Vagina (tissue), 2 donors: Measurements from ENCODE around the gene ANGEL1. TPM values are rescaled to one million over a fixed set of nuclear protein-coding genes. Genes with fewer than 3 reads are reported as not detected.

Experiments used
- DNase-seq, 2 donors: peaks; one replicate each; pipeline ENCODE4 v3.0.0-alpha.2; 2017; ENCODE audit errors: extremely low spot score in 2 of 2
- H3K27ac ChIP-seq: fragments of 200-600 bp; sonication (generic); one replicate; pipeline ENCODE4 v1.5.1; 2019
- H3K27me3 ChIP-seq: fragments of 200-600 bp; sonication (generic); one replicate; pipeline ENCODE4 v1.5.1; 2019
- H3K36me3 ChIP-seq, 2 donors: fragments of 200-600 bp; sonication (generic); one replicate each; pipeline ENCODE4 v1.5.1; 2017 to 2019
- H3K4me1 ChIP-seq: fragments of 200-600 bp; sonication (generic); one replicate; pipeline ENCODE4 v1.5.1; 2019
- H3K4me3 ChIP-seq, 2 donors: fragments of 200-600 bp; sonication (generic); 1 replicate in 1 of 2; 2 replicates in 1 of 2; pipeline ENCODE4 v1.5.1; 2016 to 2019
- H3K9me3 ChIP-seq: fragments of 200-600 bp; sonication (generic); one replicate; pipeline ENCODE4 v1.5.1; 2019
- POLR2A ChIP-seq, 2 donors: fragments of 450-650 bp; IDR thresholded peaks; one replicate each; pipeline ENCODE4 v1.6.1; 2017; ENCODE audit warnings: antibody characterized with exemption in 2 of 2, mild to moderate bottlenecking in 2 of 2, moderate library complexity in 2 of 2
- POLR2AphosphoS5 ChIP-seq, 2 donors: sonication (generic); formaldehyde crosslinking; IDR thresholded peaks; one replicate each; pipeline ENCODE4 v1.9.0; 2017; ENCODE audit warnings: antibody characterized with exemption in 2 of 2, mild to moderate bottlenecking in 2 of 2, low read depth in 1 of 2; ENCODE audit not compliant: insufficient read depth in 1 of 2
- intact Hi-C: fragments of 100-400 bp; cut with DNase I; formaldehyde crosslinking; loops from one replicate; pipeline ENCODE4 v1.15.1; 2023
- total RNA-seq: library from RNA; depleted of rRNA; stranded (reverse); fragments of >200 nt; gene quantifications from one replicate; pipeline ENCODE4 v1.2.3, GENCODE V29; 2016
- TF ChIP-seq, protein P1 (sequence below), 3 experiments: fragments of 450-650 bp in 2 of 3; fragments of 200-600 bp in 1 of 3; sonication (generic) in 1 of 3; IDR thresholded peaks; one replicate each; pipeline ENCODE4 v1.5.1; 2017 to 2019; ENCODE audit warnings: antibody characterized with exemption in 3 of 3, mild to moderate bottlenecking in 2 of 3, moderate library complexity in 2 of 3

ANGEL1 gene
- total RNA-seq, 1 donor from 2014 or later = 13.0 TPM

DNA sequence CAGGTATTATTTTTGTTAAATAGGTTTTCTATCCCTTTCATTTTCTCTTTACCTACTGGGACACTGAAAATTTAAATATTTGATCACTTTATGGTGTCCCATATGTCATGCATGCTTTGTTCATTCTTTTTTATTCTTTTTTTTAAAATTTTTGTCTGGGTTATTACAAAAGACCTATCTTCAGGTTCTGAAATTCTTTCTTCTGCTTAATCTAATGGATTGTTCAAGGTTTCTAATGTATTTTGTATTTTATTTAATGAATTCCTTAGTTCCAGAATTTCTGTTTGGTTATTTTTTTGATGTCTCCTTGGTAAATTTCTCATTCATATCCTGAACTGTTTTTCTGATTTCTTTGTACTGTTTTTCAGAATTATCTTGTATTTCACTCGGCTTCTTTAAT is 71.6 kb downstream of the ANGEL1 start:
- Histone ChIP-seq H3K4me3 (no peak overlapping the region), H3K27me3 (no peaks in the 10 kb centered on the region), H3K36me3 (no peaks in the 10 kb centered on the region), H3K27ac (no peak overlapping the region), H3K9me3 (no peaks in the 10 kb centered on the region), H3K4me1 (no peaks in the 10 kb centered on the region)
- intact Hi-C loops = no loop called here
- TF ChIP-seq, protein P1, sequence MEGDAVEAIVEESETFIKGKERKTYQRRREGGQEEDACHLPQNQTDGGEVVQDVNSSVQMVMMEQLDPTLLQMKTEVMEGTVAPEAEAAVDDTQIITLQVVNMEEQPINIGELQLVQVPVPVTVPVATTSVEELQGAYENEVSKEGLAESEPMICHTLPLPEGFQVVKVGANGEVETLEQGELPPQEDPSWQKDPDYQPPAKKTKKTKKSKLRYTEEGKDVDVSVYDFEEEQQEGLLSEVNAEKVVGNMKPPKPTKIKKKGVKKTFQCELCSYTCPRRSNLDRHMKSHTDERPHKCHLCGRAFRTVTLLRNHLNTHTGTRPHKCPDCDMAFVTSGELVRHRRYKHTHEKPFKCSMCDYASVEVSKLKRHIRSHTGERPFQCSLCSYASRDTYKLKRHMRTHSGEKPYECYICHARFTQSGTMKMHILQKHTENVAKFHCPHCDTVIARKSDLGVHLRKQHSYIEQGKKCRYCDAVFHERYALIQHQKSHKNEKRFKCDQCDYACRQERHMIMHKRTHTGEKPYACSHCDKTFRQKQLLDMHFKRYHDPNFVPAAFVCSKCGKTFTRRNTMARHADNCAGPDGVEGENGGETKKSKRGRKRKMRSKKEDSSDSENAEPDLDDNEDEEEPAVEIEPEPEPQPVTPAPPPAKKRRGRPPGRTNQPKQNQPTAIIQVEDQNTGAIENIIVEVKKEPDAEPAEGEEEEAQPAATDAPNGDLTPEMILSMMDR (IDR thresholded peaks at IDR 0.05) = no peak
- TF ChIP-seq POLR2AphosphoS5 (IDR thresholded peaks at IDR 0.05; ENCODE audit: insufficient read depth in 1 of 2, low read depth in 1 of 2) (no peak), POLR2A (IDR thresholded peaks at IDR 0.05) (no peak)
- no peak for DNase-seq

Other genes starting within 250 kb of the ANGEL1 start
- gene VASH1, start 51.4 kb downstream of the ANGEL1 start, total RNA-seq = 6.1 TPM
- not detected for gene LRRC74A, start 13.5 kb upstream of the ANGEL1 start, total RNA-seq
- 51.1 TPM for gene IRF2BPL, start 215.8 kb upstream of the ANGEL1 start, total RNA-seq